Measurements from ENCODE around the gene INS.

DNA sequence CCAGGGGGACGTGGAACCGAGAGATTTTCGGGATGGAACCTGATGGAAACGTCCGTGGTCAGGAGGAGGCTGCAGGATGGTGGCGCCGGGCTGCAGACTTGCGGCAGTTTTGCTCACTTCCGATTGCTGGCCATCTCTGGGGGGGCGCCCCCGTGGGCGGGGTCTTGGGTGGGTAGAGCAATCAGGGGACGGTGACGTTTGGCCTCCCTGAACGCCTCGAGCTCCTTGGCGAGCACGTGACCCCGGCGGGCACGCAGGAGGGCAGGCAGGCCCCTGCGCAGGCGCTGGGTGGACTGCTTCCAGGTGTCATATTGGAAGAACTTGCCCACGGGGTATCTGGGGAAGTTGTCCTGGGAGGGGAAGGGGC is 28.2 kb downstream of the INS start:
- TF ChIP-seq BHLHE40 (IDR thresholded peaks at IDR 0.05; ENCODE audit: low read depth, low read length) (no peak), RAD21 (IDR thresholded peaks at IDR 0.05; ENCODE audit: low read length) (no peak), POLR2A (IDR thresholded peaks at IDR 0.05; ENCODE audit: low read depth, low read length) (no peak)
- TF ChIP-seq, protein P1, sequence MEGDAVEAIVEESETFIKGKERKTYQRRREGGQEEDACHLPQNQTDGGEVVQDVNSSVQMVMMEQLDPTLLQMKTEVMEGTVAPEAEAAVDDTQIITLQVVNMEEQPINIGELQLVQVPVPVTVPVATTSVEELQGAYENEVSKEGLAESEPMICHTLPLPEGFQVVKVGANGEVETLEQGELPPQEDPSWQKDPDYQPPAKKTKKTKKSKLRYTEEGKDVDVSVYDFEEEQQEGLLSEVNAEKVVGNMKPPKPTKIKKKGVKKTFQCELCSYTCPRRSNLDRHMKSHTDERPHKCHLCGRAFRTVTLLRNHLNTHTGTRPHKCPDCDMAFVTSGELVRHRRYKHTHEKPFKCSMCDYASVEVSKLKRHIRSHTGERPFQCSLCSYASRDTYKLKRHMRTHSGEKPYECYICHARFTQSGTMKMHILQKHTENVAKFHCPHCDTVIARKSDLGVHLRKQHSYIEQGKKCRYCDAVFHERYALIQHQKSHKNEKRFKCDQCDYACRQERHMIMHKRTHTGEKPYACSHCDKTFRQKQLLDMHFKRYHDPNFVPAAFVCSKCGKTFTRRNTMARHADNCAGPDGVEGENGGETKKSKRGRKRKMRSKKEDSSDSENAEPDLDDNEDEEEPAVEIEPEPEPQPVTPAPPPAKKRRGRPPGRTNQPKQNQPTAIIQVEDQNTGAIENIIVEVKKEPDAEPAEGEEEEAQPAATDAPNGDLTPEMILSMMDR (conservative IDR thresholded peaks at IDR 0.05; ENCODE audit: low read depth, low read length): no peak
- TF ChIP-seq, protein P2, sequence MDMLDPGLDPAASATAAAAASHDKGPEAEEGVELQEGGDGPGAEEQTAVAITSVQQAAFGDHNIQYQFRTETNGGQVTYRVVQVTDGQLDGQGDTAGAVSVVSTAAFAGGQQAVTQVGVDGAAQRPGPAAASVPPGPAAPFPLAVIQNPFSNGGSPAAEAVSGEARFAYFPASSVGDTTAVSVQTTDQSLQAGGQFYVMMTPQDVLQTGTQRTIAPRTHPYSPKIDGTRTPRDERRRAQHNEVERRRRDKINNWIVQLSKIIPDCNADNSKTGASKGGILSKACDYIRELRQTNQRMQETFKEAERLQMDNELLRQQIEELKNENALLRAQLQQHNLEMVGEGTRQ (IDR thresholded peaks at IDR 0.05; ENCODE audit: low read depth, low read length): no peak

Data from IMR-90 (cell line).